ENCODE results near the gene BTN1A1. TPM values are rescaled to one million over a fixed set of nuclear protein-coding genes. Genes with fewer than 3 reads are reported as not detected.

Gene BTN1A1
- total RNA-seq, 1 donor from 2014 or later, result not detected

- TF ChIP-seq, protein P1, sequence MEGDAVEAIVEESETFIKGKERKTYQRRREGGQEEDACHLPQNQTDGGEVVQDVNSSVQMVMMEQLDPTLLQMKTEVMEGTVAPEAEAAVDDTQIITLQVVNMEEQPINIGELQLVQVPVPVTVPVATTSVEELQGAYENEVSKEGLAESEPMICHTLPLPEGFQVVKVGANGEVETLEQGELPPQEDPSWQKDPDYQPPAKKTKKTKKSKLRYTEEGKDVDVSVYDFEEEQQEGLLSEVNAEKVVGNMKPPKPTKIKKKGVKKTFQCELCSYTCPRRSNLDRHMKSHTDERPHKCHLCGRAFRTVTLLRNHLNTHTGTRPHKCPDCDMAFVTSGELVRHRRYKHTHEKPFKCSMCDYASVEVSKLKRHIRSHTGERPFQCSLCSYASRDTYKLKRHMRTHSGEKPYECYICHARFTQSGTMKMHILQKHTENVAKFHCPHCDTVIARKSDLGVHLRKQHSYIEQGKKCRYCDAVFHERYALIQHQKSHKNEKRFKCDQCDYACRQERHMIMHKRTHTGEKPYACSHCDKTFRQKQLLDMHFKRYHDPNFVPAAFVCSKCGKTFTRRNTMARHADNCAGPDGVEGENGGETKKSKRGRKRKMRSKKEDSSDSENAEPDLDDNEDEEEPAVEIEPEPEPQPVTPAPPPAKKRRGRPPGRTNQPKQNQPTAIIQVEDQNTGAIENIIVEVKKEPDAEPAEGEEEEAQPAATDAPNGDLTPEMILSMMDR (IDR thresholded peaks at IDR 0.05; ENCODE audit: insufficient read depth, low read length, poor library complexity, severe bottlenecking), result peak; percentile 18
- no peak for DNase-seq (ENCODE audit: low read depth)
- H3K36me3 ChIP-seq (ENCODE audit: control insufficient read depth, insufficient read depth, low read length), result peaks cover 2% of the 10 kb centered on the region
- peak overlapping the region; percentile 53 for H3K4me3 ChIP-seq (ENCODE audit: low read depth, low read length)
- H3K27me3 ChIP-seq (ENCODE audit: control insufficient read depth, insufficient read depth, low read length), result no peaks in the 10 kb centered on the region
Observed at GRCh38 chr6:26550250-26550993, 50.3 kb downstream of the BTN1A1 start.

- Histone ChIP-seq H3K4me3 (ENCODE audit: low read depth, low read length) (no peak overlapping the region), H3K36me3 (ENCODE audit: control insufficient read depth, insufficient read depth, low read length) (no peaks in the 10 kb centered on the region), H3K27me3 (ENCODE audit: control insufficient read depth, insufficient read depth, low read length) (no peaks in the 10 kb centered on the region)
- no peak for DNase-seq (ENCODE audit: low read depth)
- TF ChIP-seq, protein P1 (IDR thresholded peaks at IDR 0.05; ENCODE audit: insufficient read depth, low read length, poor library complexity, severe bottlenecking), result no peak
Observed at GRCh38 chr6:26552205-26552604, 52.1 kb downstream of the BTN1A1 start.

GRCh38 chr6:26552640-26553188, 52.6 kb downstream of the BTN1A1 start:
- no peaks in the 10 kb centered on the region for H3K27me3 ChIP-seq (ENCODE audit: control insufficient read depth, insufficient read depth, low read length)
- H3K4me3 ChIP-seq (ENCODE audit: low read depth, low read length), result peak overlapping the region; percentile 33
- TF ChIP-seq, protein P1 (IDR thresholded peaks at IDR 0.05; ENCODE audit: insufficient read depth, low read length, poor library complexity, severe bottlenecking), result no peak
- no peak for DNase-seq (ENCODE audit: low read depth)
- H3K36me3 ChIP-seq (ENCODE audit: control insufficient read depth, insufficient read depth, low read length), result no peaks in the 10 kb centered on the region

GRCh38 chr6:26553264-26553634, 53.1 kb downstream of the BTN1A1 start:
- no peak for DNase-seq (ENCODE audit: low read depth)

GRCh38 chr6:26553635-26554446, 53.7 kb downstream of the BTN1A1 start:
- H3K27me3 ChIP-seq (ENCODE audit: control insufficient read depth, insufficient read depth, low read length), result no peaks in the 10 kb centered on the region
- peak; percentile 65 for DNase-seq (ENCODE audit: low read depth)
- H3K36me3 ChIP-seq (ENCODE audit: control insufficient read depth, insufficient read depth, low read length), result no peaks in the 10 kb centered on the region
- peak overlapping the region; percentile 51 for H3K4me3 ChIP-seq (ENCODE audit: low read depth, low read length)
- TF ChIP-seq, protein P1 (IDR thresholded peaks at IDR 0.05; ENCODE audit: insufficient read depth, low read length, poor library complexity, severe bottlenecking), result no peak

More at GRCh38 chr6:26553264-26553634, 53.1 kb downstream of the BTN1A1 start:
- H3K36me3 ChIP-seq (ENCODE audit: control insufficient read depth, insufficient read depth, low read length), result no peaks in the 10 kb centered on the region
- TF ChIP-seq, protein P1 (IDR thresholded peaks at IDR 0.05; ENCODE audit: insufficient read depth, low read length, poor library complexity, severe bottlenecking), result no peak
- no peaks in the 10 kb centered on the region for H3K27me3 ChIP-seq (ENCODE audit: control insufficient read depth, insufficient read depth, low read length)
- peak overlapping the region; percentile 51 for H3K4me3 ChIP-seq (ENCODE audit: low read depth, low read length)
